ENCODE measurements around the gene HPRT1.

GRCh38 chrX:134431894-134432293 is 28.1 kb upstream of the HPRT1 start:
- TF ChIP-seq ZNF281 (CRISPR knock-in tag; IDR thresholded peaks at IDR 0.05), result no peak
- TF ChIP-seq TEAD1 (CRISPR knock-in tag; IDR thresholded peaks at IDR 0.05), result no peak
- TF ChIP-seq CTCF (IDR thresholded peaks at IDR 0.05), result no peak
- no peak for TF ChIP-seq FOXP1 (CRISPR knock-in tag; IDR thresholded peaks at IDR 0.05; ENCODE audit: borderline replicate concordance)
- TF ChIP-seq ZNF138 (CRISPR knock-in tag; conservative IDR thresholded peaks at IDR 0.05), result no peak
- no peak for TF ChIP-seq ATF6 (CRISPR knock-in tag; IDR thresholded peaks at IDR 0.05)
- no peak for TF ChIP-seq FOXP4 (CRISPR knock-in tag; IDR thresholded peaks at IDR 0.05)
- TF ChIP-seq TEAD4 (CRISPR knock-in tag; IDR thresholded peaks at IDR 0.05), result no peak
- TF ChIP-seq ZNF232 (CRISPR knock-in tag; IDR thresholded peaks at IDR 0.05), result no peak
- TF ChIP-seq IRF2 (CRISPR knock-in tag; IDR thresholded peaks at IDR 0.05; ENCODE audit: borderline replicate concordance, low read depth), result no peak
